ENCODE results near the gene BAG1.

Gene BAG1

DNA sequence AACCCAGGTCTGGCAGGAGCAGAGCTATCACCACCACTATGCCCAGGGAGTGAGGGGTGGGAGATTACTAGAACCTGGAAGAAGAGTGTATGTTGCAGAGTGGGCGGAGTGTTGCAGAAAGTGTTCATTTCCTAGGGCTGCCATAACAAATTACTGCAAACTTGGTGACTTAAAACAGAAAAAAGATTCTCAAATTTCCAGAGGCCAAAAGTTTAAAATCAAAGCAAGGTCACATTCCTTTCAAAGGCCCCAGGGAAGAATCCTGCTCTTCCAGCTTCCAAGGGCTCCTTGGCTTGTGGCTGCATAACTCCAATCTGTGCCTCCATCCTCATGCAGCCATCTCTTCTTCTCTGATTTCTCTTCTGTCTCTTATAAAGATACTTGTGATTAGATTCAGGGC, 55.1 kb downstream of the BAG1 start:
- no peak for DNase-seq

DNA sequence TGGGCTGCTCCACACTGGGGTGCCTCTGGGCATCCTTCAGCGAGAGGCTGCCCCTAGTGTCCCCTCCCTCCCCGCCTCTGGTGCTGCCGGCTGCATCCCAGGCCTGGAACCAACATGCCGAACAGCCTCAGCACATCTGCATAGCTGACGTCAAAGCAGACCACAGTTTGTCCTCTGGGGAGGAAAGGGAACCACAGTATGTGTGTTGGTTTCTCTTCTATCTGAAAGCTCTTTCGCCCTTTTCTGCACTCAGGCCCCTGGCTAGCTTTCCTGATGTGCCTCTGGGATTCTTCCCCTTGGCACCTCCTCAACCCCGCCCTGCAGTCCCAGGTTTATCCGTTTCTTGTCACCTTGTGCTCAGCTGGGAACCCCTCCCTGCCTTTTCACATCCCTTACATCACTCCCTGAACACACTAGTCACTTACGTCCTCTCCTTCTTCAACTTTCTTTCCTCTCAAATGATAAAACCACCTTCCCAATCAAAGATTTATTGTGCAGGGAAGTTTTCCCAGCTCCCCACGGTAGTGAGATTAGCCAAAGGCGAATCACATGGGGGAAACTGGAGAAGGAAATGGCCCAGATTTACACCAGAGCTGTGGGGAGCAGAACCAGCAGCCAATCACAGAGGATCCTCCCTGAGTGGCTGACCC, 61.8 kb downstream of the BAG1 start:
- peak; percentile 75 for DNase-seq

All from fibroblast of skin of back (primary cell).